H1 (cell line): Measurements from ENCODE around the gene ZNF433. TPM values are rescaled to one million over a fixed set of nuclear protein-coding genes. Genes with fewer than 3 reads are reported as not detected.

ENCODE experiments used
- CTCF ChIA-PET: fragments of 300-600 bp; sonication (Branson Sonifier 250); formaldehyde crosslinking; loops from one replicate; lab custom pipeline; 2021; ENCODE audit not compliant: partially characterized antibody; lab: Charles Lee
- POLR2A ChIA-PET: fragments of 300-600 bp; sonication (Branson Sonifier 250); formaldehyde crosslinking; loops from one replicate; lab custom pipeline; 2021; ENCODE audit warnings: inconsistent platforms; ENCODE audit not compliant: partially characterized antibody; lab: Charles Lee
- DNase-seq, 2 experiments: peaks; one replicate each; pipeline versions ENCODE4 v3.0.0 to v3.0.0-alpha.2; 2010 to 2022; ENCODE audit warnings: low spot score in 2 of 2, low read depth in 1 of 2, mixed read lengths in 1 of 2
- FAIRE-seq: peaks from 2 replicates; lab custom pipeline; 2011; peaks lifted over from hg19 to GRCh38; lab: Jason Lieb, UNC
- H2AFZ ChIP-seq: 2 replicates; pipeline ENCODE4 v1.8.1; 2012; ENCODE audit warnings: low read length, inconsistent platforms
- H2AK5ac ChIP-seq: 2 replicates; pipeline ENCODE4 v1.6.1; 2013; ENCODE audit warnings: low read depth, low read length
- H2BK120ac ChIP-seq: replicated peaks from 2 replicates; pipeline ENCODE3; 2013; ENCODE audit warnings: low read depth, low read length, inconsistent platforms
- H2BK12ac ChIP-seq: 2 replicates; pipeline ENCODE4 v1.6.1; 2013; ENCODE audit warnings: low read depth, low read length
- H2BK15ac ChIP-seq: 2 replicates; pipeline ENCODE4 v1.6.1; 2013; ENCODE audit warnings: low read length
- H2BK20ac ChIP-seq: 2 replicates; pipeline ENCODE4 v1.6.1; 2013; ENCODE audit warnings: low read length
- H2BK5ac ChIP-seq: 2 replicates; pipeline ENCODE4 v1.6.1; 2013; ENCODE audit warnings: low read depth, low read length
- H3K14ac ChIP-seq: 2 replicates; pipeline ENCODE4 v1.6.1; 2013; ENCODE audit warnings: inconsistent platforms; ENCODE audit not compliant: insufficient read length
- H3K18ac ChIP-seq: 2 replicates; pipeline ENCODE4 v1.6.1; 2013; ENCODE audit warnings: low read length; ENCODE audit errors: extremely low read depth
- H3K23ac ChIP-seq: 2 replicates; pipeline ENCODE4 v1.6.1; 2013; ENCODE audit warnings: inconsistent platforms; ENCODE audit not compliant: insufficient read length
- H3K23me2 ChIP-seq: 2 replicates; pipeline ENCODE4 v1.6.1; 2013; ENCODE audit warnings: low read depth, low read length
- H3K27ac ChIP-seq: 2 replicates; pipeline ENCODE4 v1.6.1; 2011; ENCODE audit warnings: low read depth, low read length, inconsistent platforms
- H3K27me3 ChIP-seq, 4 experiments: replicated peaks in 1 of 4; 1 replicate in 1 of 4; 2 replicates in 3 of 4; pipeline versions ENCODE4 v1.6.1 to v1.8.1; 2011 to 2013; ENCODE audit warnings: low read length in 3 of 4, mild to moderate bottlenecking in 3 of 4, inconsistent platforms in 2 of 4, mixed read lengths in 2 of 4, moderate library complexity in 1 of 4; ENCODE audit not compliant: control insufficient read depth in 3 of 4, insufficient read depth in 3 of 4; ENCODE audit errors: extremely low read depth in 1 of 4
- H3K36me3 ChIP-seq, 4 experiments: 2 replicates each; pipeline versions ENCODE4 v1.6.1 to v1.8.1; 2011 to 2013; ENCODE audit warnings: mild to moderate bottlenecking in 4 of 4, low read length in 3 of 4, moderate library complexity in 2 of 4, control low read depth in 1 of 4, inconsistent platforms in 1 of 4; ENCODE audit not compliant: insufficient read depth in 4 of 4, control insufficient read depth in 2 of 4
- H3K4ac ChIP-seq: replicated peaks from 2 replicates; pipeline ENCODE3; 2013; ENCODE audit warnings: low read length, low read depth, mixed read lengths, inconsistent platforms; ENCODE audit not compliant: insufficient read length
- H3K4me1 ChIP-seq, 4 experiments: replicated peaks in 1 of 4; 1 replicate in 1 of 4; 2 replicates in 3 of 4; pipeline versions ENCODE4 v1.6.1 to v1.8.1; 2011 to 2013; ENCODE audit warnings: low read length in 3 of 4, inconsistent platforms in 2 of 4, mixed read lengths in 1 of 4; ENCODE audit not compliant: insufficient read depth in 4 of 4, control insufficient read depth in 3 of 4
- H3K4me2 ChIP-seq, 2 experiments: 2 replicates each; pipeline versions ENCODE4 v1.6.1 to v1.8.1; 2011 to 2013; ENCODE audit warnings: low read depth in 2 of 2, low read length in 2 of 2, control low read depth in 1 of 2, inconsistent platforms in 1 of 2, mild to moderate bottlenecking in 1 of 2; ENCODE audit not compliant: insufficient read depth in 1 of 2
- H3K4me3 ChIP-seq, 4 experiments: fragments of 200-600, 300-600 bp in 1 of 4; sonication (generic), shearing (Covaris generic), sonication (Bioruptor Twin) in 1 of 4; 2 replicates each; pipeline versions ENCODE4 v1.5.1 to v1.8.1; 2011 to 2016; ENCODE audit warnings: low read length in 4 of 4, low read depth in 3 of 4, control low read depth in 2 of 4, inconsistent platforms in 2 of 4, mild to moderate bottlenecking in 2 of 4, mixed read lengths in 1 of 4, moderate library complexity in 1 of 4; ENCODE audit not compliant: insufficient read depth in 2 of 4; ENCODE audit errors: extremely low read depth in 1 of 4
- H3K56ac ChIP-seq: replicated peaks from 2 replicates; pipeline ENCODE3; 2013; ENCODE audit warnings: low read depth, mild to moderate bottlenecking, mixed read lengths, low read length, inconsistent platforms; ENCODE audit not compliant: insufficient read length
- H3K79me1 ChIP-seq: 2 replicates; pipeline ENCODE4 v1.6.1; 2013; ENCODE audit warnings: low read depth, low read length, control low read depth
- H3K79me2 ChIP-seq, 2 experiments: 2 replicates each; pipeline versions ENCODE4 v1.6.1 to v1.8.1; 2012 to 2013; ENCODE audit warnings: low read length in 2 of 2, mild to moderate bottlenecking in 2 of 2, inconsistent platforms in 1 of 2; ENCODE audit not compliant: insufficient read depth in 2 of 2, control insufficient read depth in 1 of 2
- H3K9ac ChIP-seq, 4 experiments: replicated peaks in 1 of 4; 1 replicate in 1 of 4; 2 replicates in 3 of 4; pipeline versions ENCODE4 v1.6.1 to v1.8.1; 2011 to 2013; ENCODE audit warnings: low read depth in 3 of 4, low read length in 3 of 4, control low read depth in 2 of 4, mild to moderate bottlenecking in 2 of 4, moderate library complexity in 2 of 4, inconsistent platforms in 1 of 4; ENCODE audit errors: extremely low read depth in 1 of 4
- H3K9me3 ChIP-seq, 2 experiments: 2 replicates each; pipeline versions ENCODE4 v1.6.1 to v1.8.1; 2012 to 2013; ENCODE audit warnings: mild to moderate bottlenecking in 2 of 2, moderate library complexity in 2 of 2, control low read depth in 1 of 2, inconsistent platforms in 1 of 2, low read depth in 1 of 2, low read length in 1 of 2, mixed read lengths in 1 of 2; ENCODE audit not compliant: insufficient read depth in 2 of 2
- H4K20me1 ChIP-seq, 2 experiments: replicated peaks in 1 of 2; 2 replicates each; pipeline versions ENCODE3 to v1.8.1; 2011 to 2013; ENCODE audit warnings: inconsistent platforms in 2 of 2, low read length in 2 of 2, mild to moderate bottlenecking in 1 of 2; ENCODE audit not compliant: insufficient read depth in 2 of 2, control insufficient read depth in 1 of 2
- H4K5ac ChIP-seq: 2 replicates; pipeline ENCODE4 v1.6.1; 2013; ENCODE audit warnings: low read length, low read depth, mixed read lengths, inconsistent platforms; ENCODE audit not compliant: insufficient read length
- H4K8ac ChIP-seq: 2 replicates; pipeline ENCODE4 v1.8.0; 2013; ENCODE audit warnings: mild to moderate bottlenecking, moderate library complexity, low read length, inconsistent platforms; ENCODE audit not compliant: insufficient read depth; ENCODE audit errors: extremely low read depth
- H4K91ac ChIP-seq: replicated peaks from 2 replicates; pipeline ENCODE3; 2013; ENCODE audit warnings: low read length, mixed read lengths, inconsistent platforms; ENCODE audit not compliant: insufficient read length
- CREB1 ChIP-seq: IDR thresholded peaks from 2 replicates; pipeline ENCODE4 v1.6.1; 2012; ENCODE audit warnings: inconsistent platforms
- EGR1 ChIP-seq: IDR thresholded peaks from 2 replicates; pipeline ENCODE4 v1.6.1; 2011; ENCODE audit warnings: low read depth, low read length, borderline replicate concordance
- HDAC2 ChIP-seq, 2 experiments: fragments of 300-600 bp in 1 of 2; sonication (generic) in 1 of 2; IDR thresholded peaks; 2 replicates each; pipeline ENCODE4 v1.6.1; 2011 to 2012; ENCODE audit warnings: low read depth in 2 of 2, low read length in 2 of 2, mild to moderate bottlenecking in 2 of 2, moderate library complexity in 2 of 2, borderline replicate concordance in 1 of 2, inconsistent platforms in 1 of 2
- JUN ChIP-seq: IDR thresholded peaks from 2 replicates; pipeline ENCODE4 v1.6.1; 2011; ENCODE audit warnings: low read depth, mild to moderate bottlenecking, improper control_type of control experiment, low read length
- POLR2A ChIP-seq, 2 experiments: IDR thresholded peaks; 1 replicate in 1 of 2; 2 replicates in 1 of 2; pipeline ENCODE4 v1.6.1; 2011; ENCODE audit warnings: low read depth in 2 of 2, low read length in 2 of 2, mild to moderate bottlenecking in 2 of 2; ENCODE audit errors: control extremely low read depth in 1 of 2
- WGBS, 2 experiments: shearing (Covaris generic) in 1 of 2; methylation state at CpG; one replicate each; pipeline versions ENCODE4 v1.1.6 to v1.1.7; 2013 to 2015; ENCODE audit warnings: low lambda C conversion rate in 2 of 2, mixed read lengths in 2 of 2, inconsistent platforms in 1 of 2, low coverage in 1 of 2, missing lambda C conversion rate in 1 of 2; ENCODE audit not compliant: insufficient replicate concordance in 2 of 2, insufficient coverage in 1 of 2, insufficient read length in 1 of 2; ENCODE audit errors: extremely low coverage in 1 of 2, missing lambda C conversion rate in 1 of 2; 5-methylcytosine and 5-hydroxymethylcytosine counted together
- polyA plus RNA-seq, 7 experiments: library from polyadenylated mRNA; depleted of rRNA in 3 of 7; stranded (reverse) in 5 of 7; unstranded in 2 of 7; fragments of >200 nt in 5 of 7; fragments of 200-250 nt in 2 of 7; gene quantifications; 1 replicate in 5 of 7; 2 replicates in 1 of 7; 4 replicates in 1 of 7; pipeline versions ENCODE4 v1.2.1 to v1.2.3, GENCODE V29; 2011 to 2013; ENCODE audit warnings: missing spikeins in 2 of 7, mixed read lengths in 2 of 7
- total RNA-seq: library from RNA; stranded (reverse); fragmentation: NEBNext Ultra II Directional; extraction: Animal tissue kit (Norgen Biotek cat#: 25700); gene quantifications from 2 replicates; pipeline ENCODE4 v1.2.1, GENCODE V29; 2021
- TF ChIP-seq, protein P1 (sequence below): IDR thresholded peaks from 2 replicates; pipeline ENCODE4 v1.6.1; 2012; ENCODE audit warnings: low read length, inconsistent platforms

ZNF433 gene
- total and polyA plus RNA-seq, 2 of the 8 experiments (the other 6 are each of a cell fraction or from before 2014, with no cell fraction given) = 0.68 to 1.8 TPM

DNA sequence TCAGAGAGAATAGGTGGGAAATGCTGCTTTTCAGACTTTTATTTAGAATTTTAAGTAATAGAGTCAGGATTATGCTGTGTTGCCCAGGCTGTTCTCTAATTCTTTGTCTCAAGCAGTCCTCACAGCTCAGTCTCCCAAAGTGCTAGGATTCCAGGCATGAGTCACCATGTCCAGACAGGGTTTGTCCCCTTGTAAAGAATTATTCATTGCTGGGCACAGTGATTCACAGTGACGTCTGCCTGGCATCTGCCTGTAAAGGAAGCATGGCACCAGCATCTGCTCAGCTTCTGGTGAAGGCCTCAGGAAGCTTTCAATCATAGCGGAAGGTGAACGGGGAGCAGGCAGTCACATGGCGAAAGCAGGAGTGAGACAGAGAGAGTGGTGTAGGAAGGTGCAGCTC is 53.0 kb downstream of the ZNF433 start:
- H3K18ac ChIP-seq = no peak overlapping the region
- no peak overlapping the region for H3K27ac ChIP-seq
- no peak overlapping the region for H3K4me3 ChIP-seq
- H3K27me3 ChIP-seq = no peaks in the 10 kb centered on the region
- no peaks in the 10 kb centered on the region; the same call in 1 of the 2 replicates for H3K23me2 ChIP-seq
- H3K9me3 ChIP-seq = peaks cover 46 to 56% of the 10 kb centered on the region in 2 experiments
- H4K20me1 ChIP-seq = no peaks in the 10 kb centered on the region
- H2BK15ac ChIP-seq = no peak overlapping the region
- H3K9ac ChIP-seq = no peak overlapping the region; a peak in 1 of 7 replicates
- no peak overlapping the region for H3K4me2 ChIP-seq
- H3K4me1 ChIP-seq = peaks cover 0 to 5% (median 0%) of the 10 kb centered on the region in 4 experiments; a peak in 4 of 7 replicates
- no peak overlapping the region for H4K8ac ChIP-seq
- CTCF ChIA-PET = interaction anchor here (1.4 to 13.7 kb wide), 4 partner anchors 18 to 107 kb away, joined by 3 to 169 read pairs (median 82); partner anchors contain the start of genes ZNF69, ZNF700 and ZNF763
- no peak overlapping the region for H2BK20ac ChIP-seq
- no peak overlapping the region for H2AFZ ChIP-seq
- no peak overlapping the region for H3K14ac ChIP-seq
- H3K56ac ChIP-seq = no peak overlapping the region
- H2AK5ac ChIP-seq = no peak overlapping the region
- no peak overlapping the region for H2BK12ac ChIP-seq
- peaks cover 0 to 14% (median 0%) of the 10 kb centered on the region in 4 experiments; a peak in 2 of 8 replicates for H3K36me3 ChIP-seq
- POLR2A ChIA-PET = interaction anchor here (0.6 kb wide), 1 partner anchor 386 kb away, joined by 3 read pairs; no protein-coding TSS in a partner anchor
- H2BK120ac ChIP-seq = no peak overlapping the region
- no peak overlapping the region for H2BK5ac ChIP-seq
- no peak overlapping the region for H3K23ac ChIP-seq
- no peak overlapping the region for H4K5ac ChIP-seq
- H3K79me1 ChIP-seq = no peaks in the 10 kb centered on the region
- FAIRE-seq (no peak), DNase-seq (no peak)
- H3K4ac ChIP-seq = no peak overlapping the region
- WGBS, 2 experiments = 92% methylated on average over 4 of the region's 4 CpGs; no CpG with 5 or more reads in 1 of the 2 experiments
- no peaks in the 10 kb centered on the region for H3K79me2 ChIP-seq
- H4K91ac ChIP-seq = no peak overlapping the region
- no peak for TF ChIP-seq POLR2A (IDR thresholded peaks at IDR 0.05; ENCODE audit: control extremely low read depth in 1 of 2, low read depth in 2 of 2, low read length in 2 of 2)
- no peak for TF ChIP-seq CREB1
- no peak for TF ChIP-seq JUN
- no peak for TF ChIP-seq EGR1
- TF ChIP-seq HDAC2 (IDR thresholded peaks at IDR 0.05; ENCODE audit: borderline replicate concordance in 1 of 2, low read depth in 2 of 2, low read length in 2 of 2) = no peak
- TF ChIP-seq, protein P1, sequence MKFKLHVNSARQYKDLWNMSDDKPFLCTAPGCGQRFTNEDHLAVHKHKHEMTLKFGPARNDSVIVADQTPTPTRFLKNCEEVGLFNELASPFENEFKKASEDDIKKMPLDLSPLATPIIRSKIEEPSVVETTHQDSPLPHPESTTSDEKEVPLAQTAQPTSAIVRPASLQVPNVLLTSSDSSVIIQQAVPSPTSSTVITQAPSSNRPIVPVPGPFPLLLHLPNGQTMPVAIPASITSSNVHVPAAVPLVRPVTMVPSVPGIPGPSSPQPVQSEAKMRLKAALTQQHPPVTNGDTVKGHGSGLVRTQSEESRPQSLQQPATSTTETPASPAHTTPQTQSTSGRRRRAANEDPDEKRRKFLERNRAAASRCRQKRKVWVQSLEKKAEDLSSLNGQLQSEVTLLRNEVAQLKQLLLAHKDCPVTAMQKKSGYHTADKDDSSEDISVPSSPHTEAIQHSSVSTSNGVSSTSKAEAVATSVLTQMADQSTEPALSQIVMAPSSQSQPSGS = no peak
